ENCODE measurements around the gene TSHR.

TSHR gene

DNA sequence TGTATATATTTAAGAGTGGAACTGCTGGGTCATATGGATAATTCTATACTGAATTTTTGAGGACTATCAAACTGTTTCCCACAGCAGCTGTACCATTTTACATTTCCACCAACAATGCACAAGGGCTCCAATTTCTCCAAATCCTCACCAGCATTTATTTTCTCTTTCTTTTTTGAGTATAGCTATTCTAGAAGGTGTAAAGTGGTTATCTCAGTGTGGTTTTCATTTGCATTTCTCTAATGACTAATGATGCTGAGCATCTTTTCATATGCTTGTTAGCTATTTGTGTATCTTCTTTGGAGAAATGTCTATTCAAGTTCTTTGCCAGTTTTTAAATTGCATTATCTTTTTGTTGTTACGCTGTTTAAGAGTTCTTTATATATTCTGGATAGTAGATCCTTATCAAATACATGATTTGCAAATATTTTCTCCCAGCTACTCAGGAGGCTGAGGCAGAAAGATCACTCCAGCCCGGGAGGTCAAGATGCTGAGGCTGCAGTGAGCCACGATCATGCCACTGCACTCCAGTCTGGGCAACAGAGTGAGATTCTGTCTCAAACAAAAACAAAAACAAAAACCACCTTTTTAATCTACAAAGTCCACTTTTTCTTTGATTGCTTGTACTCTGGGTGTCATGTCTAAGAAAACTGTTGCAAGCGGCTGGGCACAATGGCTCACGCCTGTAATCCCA, 232.6 kb downstream of the TSHR start:
- no peaks in the 10 kb centered on the region for H3K9me3 Mint-ChIP-seq
- DNase-seq (ENCODE audit: low spot score in 2 of 2) (no peak), ATAC-seq (ENCODE audit: low read depth) (no peak)
- peaks cover 28% of the 10 kb centered on the region for H3K36me3 Mint-ChIP-seq
- H3K27me3 Mint-ChIP-seq: no peaks in the 10 kb centered on the region
- H3K4me1 Mint-ChIP-seq: peaks cover 9% of the 10 kb centered on the region
- no peak overlapping the region for H3K4me3 Mint-ChIP-seq
- no peak overlapping the region for H3K27ac Mint-ChIP-seq

DNA sequence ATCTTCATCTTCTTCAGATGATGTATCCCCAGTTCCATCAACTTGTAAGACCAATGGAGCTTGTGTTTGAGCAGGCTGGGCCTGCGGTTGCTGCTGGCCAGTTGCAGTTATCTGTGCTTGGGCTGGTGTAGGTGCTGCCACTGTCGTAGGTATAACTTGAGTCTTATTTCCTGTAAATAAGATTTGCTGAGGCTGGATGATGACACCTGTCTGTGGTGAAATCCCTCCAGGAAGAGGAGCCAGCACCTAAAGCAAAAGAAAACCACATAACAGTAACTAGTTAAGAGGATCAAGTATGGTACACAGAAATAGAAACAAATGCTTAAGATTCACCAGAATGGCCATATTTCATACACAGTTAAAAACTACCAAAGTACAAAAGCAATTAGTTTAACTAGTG, 237.2 kb downstream of the TSHR start:
- H3K9me3 Mint-ChIP-seq: no peaks in the 10 kb centered on the region
- peaks cover 10% of the 10 kb centered on the region for H3K4me1 Mint-ChIP-seq
- DNase-seq (ENCODE audit: low spot score in 2 of 2) (no peak), ATAC-seq (ENCODE audit: low read depth) (no peak)
- no peaks in the 10 kb centered on the region for H3K27me3 Mint-ChIP-seq
- H3K36me3 Mint-ChIP-seq: peaks cover 34% of the 10 kb centered on the region
- no peak overlapping the region for H3K4me3 Mint-ChIP-seq
- peak overlapping the region; percentile 7 for H3K27ac Mint-ChIP-seq

DNA sequence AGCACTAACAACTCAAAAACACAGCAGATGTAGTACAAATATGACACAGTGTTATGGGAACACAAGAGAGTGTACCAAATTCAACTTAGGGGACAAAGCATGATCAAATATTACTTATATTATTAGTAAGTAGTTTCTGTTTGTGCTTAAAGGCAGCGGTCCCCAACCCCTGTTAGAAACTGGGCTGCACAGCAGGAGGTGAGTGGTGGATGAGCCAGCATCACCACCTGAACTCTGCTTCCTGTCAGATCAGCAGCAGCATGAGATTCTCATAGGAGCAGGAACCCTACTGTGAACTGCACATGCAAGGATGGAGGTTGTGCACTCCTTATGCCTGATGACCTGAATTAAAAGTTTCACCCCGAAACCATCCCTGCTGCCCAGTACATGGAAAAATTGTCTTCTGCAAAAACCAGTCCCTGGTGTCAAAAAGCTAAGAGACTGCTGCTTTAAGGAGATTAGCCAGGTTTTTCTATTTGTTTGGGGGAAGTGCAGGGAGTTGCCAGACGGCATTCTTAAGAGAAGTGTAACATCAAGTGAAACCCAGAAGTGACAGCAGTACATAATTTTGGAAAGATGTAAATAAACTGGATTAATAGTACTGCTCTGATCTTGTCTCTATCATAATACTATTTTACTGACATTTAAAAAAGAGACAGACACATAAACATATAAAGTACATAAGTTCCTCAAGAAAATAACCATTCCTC, 238.7 kb downstream of the TSHR start:
- Mint-ChIP-seq H3K36me3 (peaks cover 31% of the 10 kb centered on the region), H3K9me3 (no peaks in the 10 kb centered on the region), H3K4me1 (peaks cover 8% of the 10 kb centered on the region), H3K27ac (no peak overlapping the region), H3K4me3 (no peak overlapping the region), H3K27me3 (no peaks in the 10 kb centered on the region)
- no peak for DNase-seq (ENCODE audit: low spot score in 2 of 2)
- no peak for ATAC-seq (ENCODE audit: low read depth)
